ENCODE results near the gene HASPIN.
A peak's percentile ranks its signal among the peaks of the same experiment; 100 is the strongest.
"Not testable (repeated sequence)": the region's sequence is repeated elsewhere in the genome, so short reads cannot be mapped to it uniquely, and the experiment has no call there.

Gene HASPIN

GRCh38 chr17:3695723-3696411 is 27.8 kb upstream of the HASPIN start, which contains the start of gene P2RX5:
Gene P2RX5, minus strand, starts transcription at chr17:3696155. Its CDS starts 150 bp downstream, at chr17:3696005.
- no peak for DNase-seq (ENCODE audit: low read depth in 2 of 2)

DNA sequence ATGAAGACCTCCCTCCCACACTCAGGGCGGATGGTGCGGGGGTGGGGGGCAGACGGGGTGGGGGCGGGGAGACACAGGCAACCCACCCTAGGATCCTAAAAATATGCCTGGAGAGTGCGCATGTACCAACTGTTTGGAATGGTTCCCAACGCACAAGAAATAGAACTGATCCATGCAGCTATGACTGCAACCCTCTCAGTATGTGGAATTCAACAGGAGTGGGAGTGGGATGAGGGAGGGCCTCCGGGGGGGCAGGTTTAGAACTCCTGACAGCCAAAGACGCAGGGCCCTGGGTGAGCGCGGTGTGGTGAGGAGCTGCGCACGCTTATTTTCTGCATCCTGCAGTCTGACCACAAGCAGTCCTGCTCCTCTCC is 26.6 kb upstream of the HASPIN start:
- no peak for DNase-seq (ENCODE audit: low read depth in 2 of 2)

DNA sequence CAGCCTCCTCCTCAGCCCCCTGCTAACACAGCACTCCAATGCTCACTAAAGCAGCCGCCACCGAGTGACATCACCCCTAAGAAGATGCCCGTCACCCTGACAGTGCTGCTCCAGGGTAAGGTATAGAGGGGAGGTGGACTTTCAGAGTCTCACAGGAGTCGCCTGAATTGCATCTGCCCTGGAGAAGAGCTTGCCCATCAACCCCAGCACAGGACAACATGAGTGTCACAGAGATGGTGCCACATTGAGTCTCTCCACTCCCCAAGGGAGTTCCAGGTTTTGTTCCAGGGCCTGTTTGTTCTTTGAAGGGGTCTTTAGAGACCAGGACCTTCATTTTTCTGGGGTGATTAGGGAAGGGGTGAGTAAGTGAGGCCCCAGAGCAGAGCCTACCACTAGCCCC is 25.6 kb upstream of the HASPIN start:
- DNase-seq (ENCODE audit: low read depth in 2 of 2) = no peak

- no peak for DNase-seq (ENCODE audit: low read depth in 2 of 2)
These were observed 23.8 kb upstream of the HASPIN start for GRCh38 chr17:3699951-3700350.

DNA sequence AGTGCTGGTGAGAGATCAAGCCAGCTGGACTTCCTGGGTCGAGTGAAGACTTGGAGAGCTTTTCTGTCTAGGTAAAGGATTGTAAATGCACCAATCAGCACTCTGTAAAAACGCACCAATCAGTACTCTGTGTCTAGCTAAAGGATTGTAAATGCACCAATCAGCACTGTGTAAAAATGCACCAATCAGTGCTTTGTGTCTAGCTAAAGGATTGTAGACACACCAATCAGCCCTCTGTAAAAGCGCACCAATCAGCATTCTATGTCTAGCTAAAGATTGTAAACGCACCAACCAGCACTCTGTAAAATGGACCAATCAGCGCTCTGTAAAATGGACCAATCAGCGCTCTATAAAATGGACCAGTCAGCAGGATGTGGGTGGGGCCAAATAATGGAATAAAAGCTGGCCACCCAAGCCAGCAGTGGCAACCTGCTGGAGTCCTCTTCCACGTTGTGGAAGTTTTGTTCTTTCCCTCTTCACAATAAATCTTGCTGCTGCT is 21.6 kb upstream of the HASPIN start:
- not testable (repeated sequence) for DNase-seq (ENCODE audit: low read depth in 2 of 2)

DNA sequence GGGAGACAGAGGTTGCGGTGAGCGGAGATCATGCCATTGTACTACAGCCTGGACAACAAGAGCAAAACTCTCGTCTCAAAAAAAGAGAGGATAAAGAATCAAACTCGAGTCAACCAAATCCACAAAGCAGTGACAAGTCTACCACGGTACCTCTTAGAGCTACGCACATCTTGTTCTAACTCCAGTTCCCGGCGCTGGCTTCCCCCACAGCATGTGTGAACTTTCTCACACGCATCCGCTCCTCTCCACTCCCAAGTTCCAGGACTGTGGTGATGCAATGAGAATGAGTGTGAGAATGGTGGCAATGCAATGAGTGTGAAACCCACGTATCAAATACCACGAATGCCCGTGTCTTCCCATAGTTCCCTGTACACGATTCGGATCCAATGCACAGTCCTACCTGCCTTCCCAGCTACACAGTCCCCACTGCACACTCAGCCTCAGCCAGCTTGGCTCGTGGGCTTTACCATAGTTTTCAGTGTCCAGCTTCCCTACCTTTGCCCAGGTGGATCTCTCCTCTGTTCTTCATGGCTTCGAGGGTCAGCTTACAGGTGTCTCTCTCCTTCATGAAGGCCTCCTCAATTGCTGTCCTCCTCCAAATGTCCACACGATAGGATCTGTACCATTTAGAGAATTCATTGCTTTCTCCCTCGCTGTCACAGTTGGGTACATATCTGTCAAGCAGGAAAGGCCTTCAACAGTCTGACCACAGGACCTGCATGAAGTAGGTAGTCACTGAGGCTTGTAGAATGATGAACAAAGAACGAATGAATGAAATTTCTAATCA is 18.6 kb upstream of the HASPIN start:
- DNase-seq (ENCODE audit: low read depth in 2 of 2) = no peak

DNA sequence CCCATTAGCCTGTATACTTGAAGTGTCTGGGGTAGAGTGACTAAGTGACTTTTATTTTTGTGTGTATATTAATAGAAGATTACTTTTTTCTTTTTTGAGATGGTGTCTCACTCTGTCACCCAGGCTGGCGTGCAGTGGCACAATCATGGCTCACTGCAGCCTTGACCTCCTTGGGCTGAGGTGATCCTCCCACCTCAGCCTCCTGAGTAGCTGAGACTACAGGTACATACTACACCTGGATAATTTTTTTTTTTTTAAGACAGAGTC is 18.1 kb upstream of the HASPIN start:
- not testable (repeated sequence) for DNase-seq (ENCODE audit: low read depth in 2 of 2)

DNA sequence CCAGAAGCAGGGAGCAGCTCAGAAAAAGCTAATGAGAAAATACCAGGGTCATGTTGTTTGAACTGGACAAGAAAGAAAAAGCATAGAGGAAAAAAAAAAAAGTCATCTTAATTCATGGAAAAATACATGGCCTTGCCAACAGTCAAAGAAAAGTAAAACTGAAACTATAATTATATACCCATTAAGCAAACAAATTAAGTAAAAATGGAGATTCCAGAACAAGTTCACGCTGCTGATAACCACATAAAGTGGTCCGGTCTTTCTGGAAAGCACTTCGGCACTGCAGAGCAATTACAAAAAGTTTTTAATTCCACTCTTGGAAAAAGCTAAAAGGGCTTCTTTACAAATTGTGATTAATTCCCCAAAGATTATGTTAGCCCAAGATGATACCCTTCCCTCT is 15.3 kb upstream of the HASPIN start:
- no peak for DNase-seq (ENCODE audit: low read depth in 2 of 2)

DNA sequence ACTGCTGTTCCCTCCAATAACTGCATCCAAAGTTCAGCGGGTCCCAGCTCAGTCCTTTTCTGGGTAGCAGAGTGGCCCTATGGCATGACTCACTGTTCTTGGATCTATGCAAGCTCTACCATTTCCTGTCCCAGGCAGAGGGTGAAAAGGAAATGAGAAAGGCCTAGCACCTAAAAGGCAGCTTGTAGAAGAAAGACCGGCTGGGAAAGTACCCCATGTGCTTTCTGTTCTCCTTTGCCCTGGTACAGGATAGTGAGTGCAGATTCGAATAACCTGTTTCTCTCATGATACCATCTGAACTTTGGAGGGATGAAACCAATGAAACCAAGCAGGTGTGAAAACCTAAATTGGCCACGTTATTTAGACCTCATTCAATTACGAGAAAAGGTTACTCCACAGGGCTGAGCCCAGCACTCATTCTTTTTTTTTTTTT is 12.7 kb upstream of the HASPIN start:
- peak; percentile 44 to 59 for DNase-seq (ENCODE audit: low read depth in 2 of 2)

DNA sequence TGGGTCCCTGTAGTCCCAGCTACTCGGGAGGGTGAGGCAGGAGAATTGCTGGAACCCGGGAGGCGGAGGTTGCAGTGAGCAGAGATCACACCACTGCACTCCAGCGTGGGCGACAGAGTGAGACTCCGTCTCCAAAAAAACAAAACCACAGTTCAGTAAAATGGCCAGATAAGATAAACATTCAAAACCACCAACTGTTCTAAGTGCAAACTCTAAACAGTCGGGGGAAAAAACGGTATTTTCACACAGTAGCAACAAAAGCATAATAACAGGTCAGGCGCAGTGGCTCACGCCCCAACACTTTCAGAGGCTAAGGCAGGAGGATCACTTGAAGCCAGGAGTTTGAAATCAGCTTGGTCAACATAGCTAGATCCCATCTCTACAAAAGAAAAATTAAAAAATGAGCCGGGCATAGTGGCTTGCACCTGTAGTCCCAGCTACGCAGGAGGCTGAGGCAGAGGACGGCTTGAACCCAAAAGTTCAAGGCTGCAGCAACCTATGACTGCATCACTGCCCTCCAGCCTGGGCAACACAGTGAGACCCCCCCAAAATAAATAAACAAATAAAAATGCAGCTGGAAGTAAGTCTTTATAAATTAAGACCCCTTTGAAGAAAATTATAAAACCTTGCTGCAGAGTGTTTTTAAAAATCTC is 10.8 kb upstream of the HASPIN start:
- no peak for DNase-seq (ENCODE audit: low read depth in 2 of 2)

- no peak for DNase-seq (ENCODE audit: low read depth in 2 of 2)
These were observed 8.4 kb upstream of the HASPIN start for GRCh38 chr17:3715296-3715695.

DNA sequence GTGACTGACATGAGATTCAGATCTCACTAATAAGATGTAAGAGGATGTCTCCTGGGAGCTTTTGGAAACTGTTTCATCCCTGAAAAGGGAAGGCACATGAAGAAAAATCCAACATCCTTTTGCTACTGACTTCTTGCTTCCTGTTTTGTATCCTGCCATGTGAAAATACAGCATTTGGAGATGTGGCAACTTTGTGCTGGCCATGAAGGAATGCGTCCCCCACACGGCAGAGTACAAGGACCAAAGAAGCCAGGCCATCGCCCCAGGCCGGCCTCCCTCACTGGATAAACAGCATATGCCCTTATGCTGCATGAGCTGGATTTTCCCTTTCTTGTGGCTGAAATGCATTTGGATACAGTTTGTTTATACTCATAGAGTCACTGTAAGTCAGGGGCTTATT is 5.5 kb upstream of the HASPIN start:
- no peak for DNase-seq (ENCODE audit: low read depth in 2 of 2)

DNA sequence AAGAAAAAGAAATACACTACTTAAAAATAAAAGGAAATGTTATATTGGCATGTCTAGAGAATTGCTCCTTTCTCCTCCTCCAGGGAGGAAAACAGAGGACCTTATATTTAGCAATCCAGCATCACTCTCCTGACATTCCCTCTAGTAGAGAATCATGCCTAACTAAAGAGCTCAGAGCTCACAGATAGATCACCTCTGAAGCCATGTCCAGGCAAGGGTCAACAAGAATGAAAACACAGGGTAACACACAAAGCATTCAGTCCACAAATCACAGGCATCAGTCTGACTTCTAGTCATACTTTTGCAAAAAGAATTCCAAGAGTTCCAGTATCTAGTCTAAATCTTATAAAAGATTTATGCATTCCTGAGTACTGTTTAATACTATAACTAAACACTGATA is 4.4 kb upstream of the HASPIN start:
- DNase-seq (ENCODE audit: low read depth in 2 of 2) = no peak

DNA sequence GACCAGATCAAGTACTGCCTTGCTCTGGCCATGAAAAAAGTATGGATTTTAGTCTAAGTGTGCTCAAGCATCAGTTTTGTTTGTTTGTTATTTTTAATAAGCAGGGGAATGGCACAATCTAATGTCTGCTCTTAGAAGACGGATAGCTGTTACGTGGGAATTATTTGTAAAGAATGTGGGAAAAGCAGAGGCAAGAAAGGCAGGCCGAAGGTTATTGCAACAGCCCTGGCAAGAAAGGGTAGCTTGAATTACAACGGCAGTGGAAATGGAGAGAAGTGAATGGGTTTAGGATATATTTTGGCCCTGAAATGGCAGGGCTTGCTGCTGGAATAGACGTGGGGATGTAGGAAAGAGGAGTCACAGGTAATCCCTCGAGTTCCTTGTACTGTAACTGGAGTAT is 987 bp upstream of the HASPIN start:
- no peak for DNase-seq (ENCODE audit: low read depth in 2 of 2)

DNA sequence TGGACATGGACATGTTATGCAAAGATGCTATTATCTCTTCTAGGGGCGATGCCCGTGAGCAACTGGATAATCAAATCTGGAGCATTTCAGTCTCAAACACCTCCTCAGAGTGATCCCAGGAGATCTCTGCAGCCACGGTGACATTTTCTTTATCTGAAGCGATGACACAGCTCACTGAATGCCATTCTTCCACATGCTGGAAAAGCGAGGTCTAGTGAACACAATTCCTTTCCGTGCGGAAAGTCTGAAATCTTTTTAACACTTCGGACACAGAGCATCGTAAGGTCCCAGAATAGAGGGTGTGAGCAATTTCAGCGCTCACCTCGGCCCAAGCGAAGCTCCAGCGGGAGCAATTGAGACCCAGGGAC is 531 bp upstream of the HASPIN start:
- DNase-seq (ENCODE audit: low read depth in 2 of 2) = no peak

DNA sequence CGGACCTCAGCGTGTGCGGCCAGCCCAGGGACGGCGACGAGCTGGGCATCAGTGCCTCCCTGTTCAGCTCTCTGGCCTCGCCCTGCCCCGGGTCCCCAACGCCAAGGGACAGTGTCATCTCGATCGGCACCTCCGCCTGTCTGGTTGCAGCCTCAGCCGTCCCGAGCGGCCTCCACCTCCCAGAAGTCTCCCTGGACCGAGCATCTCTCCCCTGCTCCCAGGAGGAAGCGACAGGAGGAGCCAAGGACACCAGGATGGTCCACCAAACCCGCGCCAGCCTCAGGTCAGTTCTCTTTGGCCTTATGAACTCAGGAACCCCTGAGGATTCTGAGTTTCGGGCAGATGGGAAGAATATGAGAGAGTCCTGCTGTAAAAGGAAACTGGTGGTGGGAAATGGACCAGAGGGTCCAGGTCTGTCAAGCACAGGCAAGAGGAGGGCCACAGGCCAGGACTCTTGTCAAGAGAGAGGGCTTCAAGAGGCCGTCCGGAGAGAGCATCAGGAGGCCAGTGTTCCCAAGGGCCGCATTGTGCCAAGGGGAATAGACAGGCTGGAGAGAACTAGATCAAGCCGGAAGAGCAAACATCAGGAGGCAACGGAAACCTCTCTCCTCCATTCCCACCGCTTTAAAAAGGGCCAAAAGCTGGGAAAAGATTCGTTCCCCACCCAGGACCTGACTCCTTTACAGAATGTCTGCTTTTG is 825 bp downstream of the HASPIN start:
- DNase-seq (ENCODE audit: low read depth in 2 of 2) = no peak

- no peak for DNase-seq (ENCODE audit: low read depth in 2 of 2)
These were observed 3.3 kb downstream of the HASPIN start for GRCh38 chr17:3727041-3727440.

DNA sequence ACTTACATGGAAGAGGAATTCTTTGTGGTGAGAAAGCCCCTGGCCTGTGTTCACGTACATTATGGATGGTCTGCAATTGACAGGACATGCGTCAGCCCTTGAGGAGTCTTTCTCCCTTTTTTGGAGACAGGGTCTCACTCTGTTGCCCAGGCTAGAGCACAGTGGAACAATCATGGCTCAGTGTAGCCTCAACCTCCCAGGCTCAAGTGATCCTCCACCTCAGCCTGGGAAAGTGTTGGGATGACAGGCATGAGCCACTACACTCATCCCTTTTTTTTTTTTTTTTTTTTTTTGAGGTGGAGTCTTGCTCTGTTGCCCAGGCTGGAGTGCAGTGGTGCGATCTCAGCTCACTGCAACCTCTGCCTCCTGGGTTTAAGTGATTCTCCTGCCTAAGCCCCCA is 4.4 kb downstream of the HASPIN start:
- DNase-seq (ENCODE audit: low read depth in 2 of 2) = not testable (repeated sequence)

DNA sequence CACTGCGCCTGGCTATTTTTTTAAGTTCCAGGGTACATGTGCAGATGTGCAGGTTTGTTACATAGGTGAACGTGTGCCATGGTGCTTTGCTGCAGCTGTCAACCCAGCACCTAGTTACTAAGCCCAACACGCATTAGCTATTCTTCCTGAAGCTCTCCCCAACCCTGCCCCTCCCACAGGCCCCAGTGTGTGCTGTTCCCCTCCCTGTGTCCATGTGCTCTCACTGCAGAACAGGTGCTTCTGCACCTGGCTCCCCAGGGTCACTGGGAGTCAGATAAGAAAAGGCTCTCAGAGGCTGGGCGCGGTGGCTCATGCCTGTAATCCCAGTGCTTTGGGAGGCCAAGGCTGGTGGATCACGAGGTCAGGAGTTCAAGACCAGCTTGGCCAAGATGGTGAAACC is 6.2 kb downstream of the HASPIN start:
- DNase-seq (ENCODE audit: low read depth in 2 of 2) = no peak

- DNase-seq (ENCODE audit: low read depth in 2 of 2) = no peak
These were observed 7.3 kb downstream of the HASPIN start for GRCh38 chr17:3730881-3731429.

GRCh38 chr17:3732210-3732621 is 8.5 kb downstream of the HASPIN start:
- DNase-seq (ENCODE audit: low read depth in 2 of 2) = no peak

- not testable (repeated sequence) for DNase-seq (ENCODE audit: low read depth in 2 of 2)
These were observed 11.2 kb downstream of the HASPIN start for GRCh38 chr17:3734911-3735276.

Data from activated CD8-positive, alpha-beta memory T cell treated with anti-CD3 and anti-CD28 coated beads for 4 hours (primary cell).